PC-9 (cell line): ENCODE results near the gene NUP188. TPM values are rescaled to one million over a fixed set of nuclear protein-coding genes. Genes with fewer than 3 reads are reported as not detected.

Source experiments
- BruUV-seq: library from RNA; stranded (reverse); fragments of 400-500 nt; replicated peaks from 2 replicates; lab custom pipeline; 2021; lab: Mats Ljungman, UMichigan
- CTCF ChIA-PET: fragments of 300-600 bp; sonication (Branson Sonifier 250); formaldehyde crosslinking; loops from one replicate; lab custom pipeline; 2022; ENCODE audit warnings: antibody characterized with exemption; lab: Charles Lee
- POLR2A ChIA-PET: fragments of 300-600 bp; sonication (Branson Sonifier 250); formaldehyde crosslinking; loops from one replicate; lab custom pipeline; 2022; ENCODE audit warnings: antibody characterized with exemption; ENCODE audit not compliant: unreplicated experiment; lab: Charles Lee
- DNase-seq, 2 experiments: peaks; one replicate each; pipeline versions ENCODE4 v3.0.0 to v3.0.0-alpha.2; 2015 to 2022; ENCODE audit warnings: mixed read lengths in 1 of 2
- H2AFZ ChIP-seq: fragments of 200-600 bp; sonication (generic); 2 replicates; pipeline ENCODE4 v1.8.1; 2017; ENCODE audit warnings: antibody characterized with exemption
- H3F3A ChIP-seq: fragments of 200-600 bp; sonication (generic); 2 replicates; pipeline ENCODE4 v1.8.1; 2017; ENCODE audit warnings: antibody characterized with exemption, mild to moderate bottlenecking, low read depth; ENCODE audit not compliant: insufficient read depth
- H3K27ac ChIP-seq: fragments of 200-600 bp; sonication (generic); 2 replicates; pipeline ENCODE4 v1.6.1; 2016; ENCODE audit warnings: mixed run types
- H3K27me3 ChIP-seq: fragments of 200-600 bp; sonication (generic); 2 replicates; pipeline ENCODE4 v1.6.1; 2016; ENCODE audit warnings: low read depth, mixed run types; ENCODE audit not compliant: insufficient read depth
- H3K36me3 ChIP-seq: fragments of 200-600 bp; sonication (generic); 2 replicates; pipeline ENCODE4 v1.6.1; 2016; ENCODE audit warnings: low read depth, mixed run types
- H3K4me1 ChIP-seq: fragments of 200-600 bp; sonication (generic); replicated peaks from 2 replicates; pipeline ENCODE4 v1.6.1; 2016; ENCODE audit warnings: mixed run types; ENCODE audit not compliant: insufficient read depth
- H3K4me2 ChIP-seq: fragments of 200-600 bp; sonication (generic); 2 replicates; pipeline ENCODE4 v1.6.1; 2017; ENCODE audit warnings: mixed run types
- H3K4me3 ChIP-seq: fragments of 200-600 bp; sonication (generic); 2 replicates; pipeline ENCODE4 v1.6.1; 2016; ENCODE audit warnings: mixed run types
- H3K79me2 ChIP-seq: fragments of 200-600 bp; sonication (generic); 2 replicates; pipeline ENCODE4 v1.6.1; 2017; ENCODE audit warnings: low read depth, mixed run types
- H3K9me2 ChIP-seq: fragments of 200-600 bp; sonication (generic); 2 replicates; pipeline ENCODE4 v1.8.1; 2017; ENCODE audit warnings: mild to moderate bottlenecking; ENCODE audit not compliant: insufficient read depth
- H3K9me3 ChIP-seq: fragments of 200-600 bp; sonication (generic); 2 replicates; pipeline ENCODE4 v1.8.1; 2016; ENCODE audit warnings: low read depth; ENCODE audit not compliant: insufficient read depth
- H4K20me1 ChIP-seq: fragments of 200-600 bp; sonication (generic); 2 replicates; pipeline ENCODE4 v1.8.1; 2017; ENCODE audit not compliant: insufficient read depth
- CTCF ChIP-seq: fragments of 200-600 bp; sonication (generic); conservative IDR thresholded peaks from 2 replicates; pipeline ENCODE4 v1.6.1; 2017; ENCODE audit warnings: mixed run types, antibody characterized with exemption, mild to moderate bottlenecking, moderate library complexity
- EZH2 ChIP-seq: fragments of 200-600 bp; sonication (generic); IDR thresholded peaks from 2 replicates; pipeline ENCODE4 v1.8.0; 2017; ENCODE audit warnings: antibody characterized with exemption, low read depth
- intact Hi-C: fragments of 100-400 bp; cut with micrococcal nuclease; formaldehyde crosslinking; loops from one replicate; pipeline ENCODE4 v1.10.0; 2022; ENCODE audit not compliant: unreplicated experiment
- total RNA-seq: library from RNA; stranded (reverse); gene quantifications from 2 replicates; pipeline ENCODE4 v1.2.3, GENCODE V29; 2021

Gene NUP188
- total RNA-seq, 1 experiment from 2014 or later: 90.0 TPM

- peak overlapping the region; percentile 80 for H3K4me2 ChIP-seq
- peaks cover 19% of the 10 kb centered on the region for H3K4me1 ChIP-seq
- POLR2A ChIA-PET: no interaction called here
- H3K36me3 ChIP-seq: no peaks in the 10 kb centered on the region
- H3K27ac ChIP-seq: no peak overlapping the region
- peak overlapping the region; percentile 86; the same call in 1 of the 2 replicates for H3K4me3 ChIP-seq
- no peaks in the 10 kb centered on the region; the same call in 1 of the 2 replicates for H4K20me1 ChIP-seq
- H3F3A ChIP-seq: peaks cover 9% of the 10 kb centered on the region; the same call in 1 of the 2 replicates
- no peaks in the 10 kb centered on the region for H3K9me2 ChIP-seq
- H3K9me3 ChIP-seq: no peaks in the 10 kb centered on the region
- TSS peak; percentile 24 for BruUV-seq
- peaks cover 28% of the 10 kb centered on the region for H3K79me2 ChIP-seq
- TF ChIP-seq EZH2 (no peak), CTCF (no peak)
- no peak for DNase-seq
- no peak overlapping the region for H2AFZ ChIP-seq
- no peaks in the 10 kb centered on the region for H3K27me3 ChIP-seq
- intact Hi-C loops: no loop called here
- CTCF ChIA-PET: interaction anchor here (0.6 to 1.1 kb wide), 3 partner anchors 8 to 444 kb away, joined by 3 to 6 read pairs (median 3); partner anchors contain the start of gene SH3GLB2
These were observed 90.8 kb downstream of the NUP188 start for GRCh38 chr9:129038109-129038852.

GRCh38 chr9:129040113-129040643 is 92.7 kb downstream of the NUP188 start:
- H3K4me3 ChIP-seq: no peak overlapping the region
- CTCF ChIA-PET: no interaction called here
- peaks cover 19% of the 10 kb centered on the region for H3K4me1 ChIP-seq
- POLR2A ChIA-PET: no interaction called here
- H4K20me1 ChIP-seq: no peaks in the 10 kb centered on the region; the same call in 1 of the 2 replicates
- no peak overlapping the region for H3K4me2 ChIP-seq
- TF ChIP-seq CTCF (no peak), EZH2 (no peak)
- H3K36me3 ChIP-seq: no peaks in the 10 kb centered on the region
- BruUV-seq: TSS peak; percentile 8
- no peak overlapping the region for H3K27ac ChIP-seq
- no peak for DNase-seq
- H3K79me2 ChIP-seq: peaks cover 28% of the 10 kb centered on the region
- no peaks in the 10 kb centered on the region for H3K9me2 ChIP-seq
- no peak overlapping the region for H2AFZ ChIP-seq
- no peaks in the 10 kb centered on the region for H3K27me3 ChIP-seq
- no peaks in the 10 kb centered on the region for H3K9me3 ChIP-seq
- intact Hi-C loops: no loop called here
- H3F3A ChIP-seq: peaks cover 8% of the 10 kb centered on the region; the same call in 1 of the 2 replicates

- TF ChIP-seq EZH2 (no peak), CTCF (no peak)
- peaks cover 24% of the 10 kb centered on the region for H3K79me2 ChIP-seq
- H3K36me3 ChIP-seq: no peaks in the 10 kb centered on the region; the same call in 1 of the 2 replicates
- no peaks in the 10 kb centered on the region for H3F3A ChIP-seq
- no peaks in the 10 kb centered on the region for H3K9me3 ChIP-seq
- H3K4me2 ChIP-seq: no peak overlapping the region
- H4K20me1 ChIP-seq: no peaks in the 10 kb centered on the region; the same call in 1 of the 2 replicates
- H3K4me1 ChIP-seq: peaks cover 13% of the 10 kb centered on the region
- intact Hi-C loops: no loop called here
- ChIA-PET POLR2A (no interaction called here), CTCF (no interaction called here)
- no peak overlapping the region for H3K4me3 ChIP-seq
- no peak overlapping the region for H2AFZ ChIP-seq
- no peaks in the 10 kb centered on the region for H3K27me3 ChIP-seq
- no TSS peak for BruUV-seq
- no peak for DNase-seq
- no peak overlapping the region for H3K27ac ChIP-seq
- no peaks in the 10 kb centered on the region for H3K9me2 ChIP-seq
These were observed 94.5 kb downstream of the NUP188 start for GRCh38 chr9:129042016-129042415.
